NT2/D1 (cell line): ENCODE results near the gene ARHGAP20.

ENCODE experiments used
- SUZ12 ChIP-seq: IDR thresholded peaks from 2 replicates; pipeline ENCODE4 v1.6.1; 2011; ENCODE audit not compliant: insufficient read length, insufficient read depth; ENCODE audit errors: extremely low read depth
- YY1 ChIP-seq: IDR thresholded peaks from 2 replicates; pipeline ENCODE4 v1.6.1; 2011; ENCODE audit not compliant: insufficient read length, insufficient read depth
- ZNF274 ChIP-seq: IDR thresholded peaks from 2 replicates; pipeline ENCODE4 v1.6.1; 2011; ENCODE audit warnings: mild to moderate bottlenecking, low read depth, low read length

DNA sequence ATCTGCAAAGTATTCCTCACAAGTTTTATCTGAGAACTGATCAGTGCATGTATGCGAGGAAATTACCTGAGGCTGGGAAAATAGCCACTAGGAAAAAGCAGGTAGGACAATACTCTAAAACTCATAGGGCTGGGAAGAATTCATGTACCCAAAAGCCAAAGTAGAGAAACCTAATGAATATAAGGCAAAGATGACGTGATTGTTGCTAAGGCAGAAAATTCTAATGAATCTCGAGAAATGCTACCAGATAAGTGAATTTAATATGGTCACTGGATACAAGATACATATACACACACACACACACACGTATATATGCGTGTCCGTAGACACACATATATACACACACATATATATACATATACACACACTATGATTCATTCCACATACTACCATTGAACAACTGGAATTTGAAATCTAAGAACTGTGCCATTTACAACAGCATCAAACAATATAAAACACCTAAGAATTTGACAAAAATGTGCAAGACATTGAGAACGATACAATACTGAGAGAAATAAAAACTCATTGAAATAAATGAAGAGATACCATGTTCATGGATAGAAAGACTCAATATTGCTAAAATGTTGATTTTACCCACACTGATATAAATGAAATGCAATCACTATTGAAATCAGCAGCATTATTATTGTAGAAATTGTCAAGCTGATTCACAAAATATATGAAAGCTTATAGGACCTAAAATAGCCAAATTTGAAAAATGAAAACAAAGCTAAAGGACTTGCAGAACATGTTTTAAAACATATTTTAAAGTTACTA is 46.4 kb downstream of the ARHGAP20 start:
- no peak for TF ChIP-seq ZNF274
- no peak for TF ChIP-seq SUZ12
- TF ChIP-seq YY1: no peak
